Stomach (tissue), 4 donors: ENCODE data around the gene SLC1A1.

Source experiments
- EP300 ChIP-seq: sonication (generic); formaldehyde crosslinking; IDR thresholded peaks from one replicate; pipeline ENCODE4 v1.6.1; 2017; ENCODE audit warnings: antibody characterized with exemption
- POLR2A ChIP-seq, 4 donors: fragments of 450-650 bp; IDR thresholded peaks; one replicate each; pipeline ENCODE4 v1.6.1; 2016; ENCODE audit warnings: antibody characterized with exemption in 4 of 4, control low read depth in 2 of 4, mild to moderate bottlenecking in 1 of 4, moderate library complexity in 1 of 4
- POLR2AphosphoS5 ChIP-seq, 3 donors: sonication (generic); formaldehyde crosslinking; IDR thresholded peaks; one replicate each; pipeline ENCODE4 v1.6.1; 2016; ENCODE audit warnings: antibody characterized with exemption in 3 of 3
- TF ChIP-seq, protein P1 (sequence below), 7 experiments: fragments of 450-650 bp in 4 of 7; fragments of 200-600 bp in 3 of 7; sonication (generic) in 3 of 7; IDR thresholded peaks; one replicate each; pipeline ENCODE4 v1.5.1; 2016 to 2019; ENCODE audit warnings: antibody characterized with exemption in 7 of 7, control low read depth in 2 of 7, mild to moderate bottlenecking in 1 of 7

DNA sequence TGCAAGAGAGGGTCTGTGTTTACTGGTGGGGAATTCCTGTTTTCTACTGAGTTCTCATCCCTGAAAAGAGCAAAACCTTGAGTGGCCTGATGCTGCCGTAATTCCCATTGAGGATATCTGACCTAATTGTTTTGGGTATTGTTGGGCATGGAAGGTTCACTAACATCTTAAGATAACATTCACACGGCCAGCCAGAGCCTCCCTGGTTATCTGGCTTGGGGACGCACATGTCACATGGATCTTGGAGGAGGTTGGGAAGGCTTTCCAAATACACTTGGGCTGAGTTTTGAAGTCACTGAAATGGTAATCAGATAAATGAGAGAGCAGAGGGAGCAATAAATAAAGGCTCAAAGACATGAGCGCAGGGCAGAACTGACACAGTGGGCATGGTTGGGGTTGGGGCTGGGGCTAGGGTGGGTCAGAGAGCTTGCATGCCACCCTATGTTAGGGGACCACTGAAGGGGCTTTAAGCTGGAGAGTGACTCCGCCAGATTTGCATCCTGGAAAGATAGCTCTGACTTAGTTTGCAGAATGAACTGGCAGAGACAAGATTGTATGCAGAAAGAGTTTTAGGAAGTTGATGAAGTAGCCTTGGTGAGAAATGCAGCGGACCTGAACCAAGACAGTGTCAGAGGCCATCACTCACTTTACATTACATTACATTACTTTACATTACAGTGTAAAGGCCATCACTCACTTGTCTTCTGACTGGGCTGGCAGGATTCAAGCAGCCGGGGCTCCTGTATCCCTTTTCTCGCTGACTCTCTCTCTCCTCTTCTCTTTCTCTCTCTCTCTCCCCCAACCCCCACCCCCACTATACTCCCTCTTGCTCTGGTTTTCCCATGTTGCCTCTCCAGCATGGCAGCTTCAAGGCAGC is 24.2 kb downstream of the SLC1A1 start:
- TF ChIP-seq, protein P1, sequence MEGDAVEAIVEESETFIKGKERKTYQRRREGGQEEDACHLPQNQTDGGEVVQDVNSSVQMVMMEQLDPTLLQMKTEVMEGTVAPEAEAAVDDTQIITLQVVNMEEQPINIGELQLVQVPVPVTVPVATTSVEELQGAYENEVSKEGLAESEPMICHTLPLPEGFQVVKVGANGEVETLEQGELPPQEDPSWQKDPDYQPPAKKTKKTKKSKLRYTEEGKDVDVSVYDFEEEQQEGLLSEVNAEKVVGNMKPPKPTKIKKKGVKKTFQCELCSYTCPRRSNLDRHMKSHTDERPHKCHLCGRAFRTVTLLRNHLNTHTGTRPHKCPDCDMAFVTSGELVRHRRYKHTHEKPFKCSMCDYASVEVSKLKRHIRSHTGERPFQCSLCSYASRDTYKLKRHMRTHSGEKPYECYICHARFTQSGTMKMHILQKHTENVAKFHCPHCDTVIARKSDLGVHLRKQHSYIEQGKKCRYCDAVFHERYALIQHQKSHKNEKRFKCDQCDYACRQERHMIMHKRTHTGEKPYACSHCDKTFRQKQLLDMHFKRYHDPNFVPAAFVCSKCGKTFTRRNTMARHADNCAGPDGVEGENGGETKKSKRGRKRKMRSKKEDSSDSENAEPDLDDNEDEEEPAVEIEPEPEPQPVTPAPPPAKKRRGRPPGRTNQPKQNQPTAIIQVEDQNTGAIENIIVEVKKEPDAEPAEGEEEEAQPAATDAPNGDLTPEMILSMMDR (IDR thresholded peaks at IDR 0.05), result no peak
- TF ChIP-seq POLR2A (IDR thresholded peaks at IDR 0.05) (no peak), EP300 (no peak), POLR2AphosphoS5 (IDR thresholded peaks at IDR 0.05) (no peak)
